HG03095 (cell line): ENCODE measurements around the gene ANKRD30A.
"Not testable (repeated sequence)": the region's sequence is repeated elsewhere in the genome, so short reads cannot be mapped to it uniquely, and the experiment has no call there.

Experiments used
- ATAC-seq: cut with Tn5 transposase; IDR thresholded peaks from one replicate; pipeline ENCODE4 v1.9.1; 2021; ENCODE audit warnings: moderate library complexity; ENCODE audit not compliant: unreplicated experiment

The ANKRD30A gene

GRCh38 chr10:37268266-37268665 is 142.9 kb downstream of the ANKRD30A start:
- ATAC-seq = no peak

DNA sequence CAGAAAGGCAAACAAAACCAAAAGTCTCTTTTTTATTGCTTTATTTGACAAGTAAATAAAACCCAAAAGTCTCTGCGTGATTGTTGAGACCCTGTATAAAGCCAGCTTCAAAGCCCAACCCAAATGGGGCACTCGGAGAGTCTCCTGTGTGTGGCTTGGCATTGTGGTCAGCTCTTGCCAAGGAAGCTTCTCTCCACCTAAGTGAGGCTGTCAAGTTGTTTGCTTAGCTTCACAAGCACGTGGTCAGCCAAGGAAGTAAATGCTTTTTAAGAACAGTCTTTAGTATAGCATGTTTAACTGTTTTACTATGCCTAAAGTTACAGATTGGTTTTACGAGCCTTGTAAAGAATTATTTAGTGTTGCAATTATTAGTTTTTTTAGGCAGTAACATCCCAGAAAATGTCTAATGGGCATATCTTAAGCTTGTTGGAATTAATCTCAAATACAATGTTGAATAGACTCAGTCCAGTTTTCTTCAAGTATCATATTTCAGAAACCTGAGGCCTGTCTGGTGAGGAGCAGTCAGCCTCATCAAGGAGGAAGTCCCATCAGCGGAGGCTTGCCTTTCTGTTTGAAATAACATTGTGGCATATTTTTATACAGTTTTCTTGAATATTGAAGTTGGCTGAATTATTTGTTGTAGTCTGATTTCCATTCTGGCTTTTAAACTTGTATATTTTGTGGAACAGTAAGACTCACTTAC is 144.3 kb downstream of the ANKRD30A start:
- ATAC-seq = no peak

GRCh38 chr10:37275216-37275777 is 149.9 kb downstream of the ANKRD30A start:
- ATAC-seq = no peak

DNA sequence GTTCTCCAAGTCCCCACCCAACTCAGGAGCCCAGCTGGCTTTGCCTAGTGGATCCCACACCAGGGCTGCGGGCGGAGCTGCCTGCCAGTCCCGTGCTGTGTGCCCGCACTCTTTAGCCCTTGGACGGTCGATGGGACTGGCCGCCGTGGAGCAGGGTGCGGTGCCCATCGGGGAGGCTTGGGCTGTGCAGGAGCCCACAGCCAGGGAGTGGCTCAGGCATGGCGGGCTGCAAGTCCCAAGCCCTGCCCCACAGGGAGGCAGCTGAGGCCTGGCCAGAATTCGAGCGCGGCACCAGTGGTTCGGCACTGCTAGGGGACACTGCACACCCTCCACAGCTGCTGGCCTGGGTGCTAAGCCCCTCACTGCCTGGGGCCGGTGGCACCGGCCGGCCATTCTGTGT is 159.7 kb downstream of the ANKRD30A start:
- no peak for ATAC-seq

DNA sequence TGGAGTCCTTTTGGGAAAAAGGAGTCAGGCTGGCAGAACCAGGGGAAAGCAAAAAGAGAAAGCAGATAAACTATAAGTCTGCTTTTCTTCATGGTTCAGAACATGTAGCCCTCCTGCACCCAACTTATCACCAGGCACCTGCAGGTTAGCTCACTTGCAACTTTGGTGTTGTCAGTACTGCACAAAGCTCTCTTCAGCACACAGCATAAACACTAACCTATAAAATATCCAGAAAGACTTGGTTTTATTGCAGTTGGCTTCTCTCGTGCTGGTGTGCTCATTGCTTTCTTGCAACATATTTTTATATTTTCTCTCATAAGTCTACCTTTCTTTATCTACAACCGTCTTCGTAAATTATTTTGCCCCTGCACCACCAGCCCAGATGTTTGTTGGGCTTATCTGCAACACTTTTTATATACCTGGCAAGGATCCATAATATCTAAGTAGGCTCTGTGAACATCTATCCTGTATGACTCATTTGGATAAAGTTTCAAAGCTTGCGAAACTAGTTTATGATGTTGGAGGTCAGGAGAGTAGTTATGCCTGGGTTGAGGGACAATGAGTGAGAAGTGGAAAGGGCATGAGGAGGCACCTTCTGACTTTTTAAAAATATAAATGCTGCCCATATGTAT is 164.6 kb downstream of the ANKRD30A start:
- no peak for ATAC-seq

DNA sequence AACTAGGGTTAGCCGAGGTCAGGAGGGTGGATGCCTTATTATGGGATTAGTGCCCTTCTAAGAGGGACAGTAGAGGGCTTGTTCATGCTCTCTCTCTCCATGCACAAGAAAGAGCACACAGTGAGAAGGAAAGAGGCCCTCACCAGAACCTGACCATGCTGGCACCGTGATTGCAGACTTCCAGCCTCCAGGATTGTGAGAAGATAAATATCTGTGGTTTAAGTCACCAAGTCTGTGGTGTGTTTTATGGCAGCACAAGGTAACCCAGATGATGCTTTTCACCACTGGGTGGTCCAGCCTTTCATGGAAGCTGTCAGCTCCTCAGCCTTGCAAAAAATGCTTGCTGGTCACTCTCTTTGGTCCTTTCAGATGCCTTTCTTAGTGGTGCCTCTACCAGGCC is 175.9 kb downstream of the ANKRD30A start:
- ATAC-seq = no peak

GRCh38 chr10:37304036-37304435 is 178.6 kb downstream of the ANKRD30A start:
- no peak for ATAC-seq

- no peak for ATAC-seq
Measured at GRCh38 chr10:37314350-37314749, 189.0 kb downstream of the ANKRD30A start.

DNA sequence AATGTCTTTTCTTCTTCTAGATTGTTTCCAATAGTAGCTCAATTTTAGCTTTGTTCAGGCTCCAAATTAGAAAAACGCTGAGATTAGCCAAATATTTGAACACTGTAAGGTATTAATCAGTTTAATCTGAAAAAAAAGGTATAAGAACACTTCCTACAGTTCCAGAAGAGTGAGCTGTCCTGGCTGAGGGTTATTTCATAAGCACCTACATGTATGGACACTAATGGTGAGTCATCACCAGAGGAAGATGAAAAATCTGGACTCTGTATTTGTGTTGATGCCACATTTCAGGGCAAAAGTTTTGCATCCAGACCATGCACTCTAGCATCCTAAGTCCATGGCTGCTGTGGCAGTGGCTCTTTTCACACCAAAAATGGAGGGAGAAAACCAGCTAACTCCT is 189.5 kb downstream of the ANKRD30A start:
- no peak for ATAC-seq

DNA sequence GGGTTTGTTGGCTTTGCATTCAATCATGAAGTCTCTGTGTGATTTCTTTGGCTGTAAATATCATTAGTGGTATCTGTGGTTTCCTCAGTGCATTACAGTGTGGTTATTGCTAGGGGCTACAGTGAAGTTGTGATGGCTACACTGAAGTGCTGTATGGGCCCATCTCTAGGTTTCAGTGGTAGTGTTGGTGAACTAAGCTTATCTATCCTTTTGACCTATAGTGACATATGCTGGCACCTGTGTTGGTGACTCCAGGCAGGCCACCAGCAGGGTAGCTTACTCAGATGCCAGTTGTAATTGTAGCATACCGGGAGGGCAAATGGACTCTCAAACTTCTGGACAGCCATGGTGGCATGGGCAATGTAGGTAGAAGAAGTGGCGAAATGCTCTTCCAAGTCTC is 219.0 kb downstream of the ANKRD30A start:
- ATAC-seq = no peak

DNA sequence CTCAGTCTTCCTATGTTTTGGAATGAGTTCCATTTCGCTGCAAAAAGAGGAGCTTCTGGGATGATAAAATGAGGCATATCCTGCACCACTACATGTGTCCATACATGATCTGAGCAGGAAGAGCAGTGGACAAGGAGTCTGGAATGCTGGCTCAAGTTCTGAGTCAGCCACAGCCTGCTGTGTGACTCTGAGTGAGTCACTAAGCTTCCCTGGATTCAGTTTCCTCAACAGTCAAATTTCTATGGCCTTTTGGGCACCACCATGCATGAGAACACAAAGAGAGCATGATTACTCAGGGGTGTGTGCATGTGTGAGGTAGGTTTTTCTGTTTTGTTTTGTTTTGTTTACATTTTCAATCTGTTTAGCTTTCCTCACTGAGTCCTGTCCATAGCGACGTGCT is 254.6 kb downstream of the ANKRD30A start:
- ATAC-seq = no peak

- no peak for ATAC-seq
Measured at GRCh38 chr10:37381271-37381670, 255.9 kb downstream of the ANKRD30A start.

GRCh38 chr10:37384923-37385322 is 259.5 kb downstream of the ANKRD30A start:
- ATAC-seq = no peak

GRCh38 chr10:37390926-37391325 is 265.5 kb downstream of the ANKRD30A start:
- no peak for ATAC-seq

GRCh38 chr10:37400774-37401173 is 275.4 kb downstream of the ANKRD30A start:
- not testable (repeated sequence) for ATAC-seq

DNA sequence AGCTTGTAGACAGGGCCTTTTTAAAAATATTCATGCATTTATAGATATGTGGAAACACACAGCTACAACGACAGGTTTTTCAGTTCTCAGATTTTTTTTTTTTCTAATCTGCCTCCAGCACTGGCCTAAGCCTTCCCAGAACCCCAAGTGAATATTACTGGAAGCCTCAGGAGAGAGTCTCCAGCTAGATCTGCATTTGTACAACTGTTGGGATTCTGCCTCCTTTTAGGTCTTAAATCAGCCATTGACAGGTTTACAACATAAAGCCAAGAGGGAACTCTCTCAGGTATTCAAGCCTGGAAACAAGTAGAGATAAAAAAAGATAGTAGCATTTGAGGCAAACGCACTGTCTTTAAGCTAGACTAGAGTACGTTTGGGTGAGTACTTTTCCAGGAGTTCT is 275.8 kb downstream of the ANKRD30A start:
- no peak for ATAC-seq

- no peak for ATAC-seq
Measured at GRCh38 chr10:37403776-37404175, 278.4 kb downstream of the ANKRD30A start.
